Amygdala (tissue), 56 donors: Measurements from ENCODE around the gene FAAH2.
"Not testable (repeated sequence)": the region's sequence is repeated elsewhere in the genome, so short reads cannot be mapped to it uniquely, and the experiment has no call there.

Experiments used
- DNase-seq, 56 donors: peaks; one replicate each; lab custom pipeline; 2025; lab: John Stamatoyannopoulos, UW

Gene FAAH2

DNA sequence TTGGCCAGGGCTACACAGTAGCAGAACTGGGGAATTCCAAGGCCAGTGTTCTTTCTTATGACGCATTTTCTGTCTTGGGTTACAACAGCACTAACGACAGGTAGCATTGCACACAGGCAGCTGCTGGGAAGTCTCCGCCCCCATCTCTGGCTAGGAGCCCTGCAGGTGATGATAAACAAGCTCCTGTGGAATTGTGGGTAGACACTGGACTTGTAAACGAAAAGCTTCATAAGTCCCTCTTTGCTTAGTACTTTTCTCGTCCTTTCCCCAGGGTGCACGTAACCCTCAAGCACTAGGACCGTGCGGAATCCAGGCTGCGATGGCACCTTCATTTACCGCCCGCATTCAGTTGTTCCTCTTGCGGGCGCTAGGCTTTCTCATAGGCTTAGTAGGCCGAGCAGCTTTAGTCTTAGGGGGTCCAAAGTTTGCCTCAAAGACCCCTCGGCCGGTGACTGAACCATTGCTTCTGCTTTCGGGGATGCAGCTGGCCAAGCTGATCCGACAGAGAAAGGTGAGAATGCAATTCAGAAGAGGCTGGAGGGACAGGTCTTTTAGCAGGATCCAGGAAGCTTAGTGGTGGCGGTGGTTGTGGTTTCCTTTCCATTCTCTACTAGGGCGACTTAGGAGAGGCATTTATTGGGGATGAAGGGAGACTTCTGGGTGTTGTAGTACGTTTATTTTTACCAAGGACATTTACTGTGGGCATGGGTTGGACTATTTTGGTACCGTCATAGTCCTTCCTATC lies at the start of gene FAAH2:
Gene FAAH2 (plus strand): TSS at position 200 of the 745 bp plus-strand sequence. CDS start 120 bp downstream, at position 320.
- no peak for DNase-seq

- no peak for DNase-seq
Observed at GRCh38 chrX:57241967-57242366, 44.5 kb upstream of the FAAH2 start.

GRCh38 chrX:57251965-57252364 lies 34.5 kb upstream of the FAAH2 start:
- no peak for DNase-seq

- no peak for DNase-seq
Observed at GRCh38 chrX:57265126-57265525, 21.4 kb upstream of the FAAH2 start.

DNA sequence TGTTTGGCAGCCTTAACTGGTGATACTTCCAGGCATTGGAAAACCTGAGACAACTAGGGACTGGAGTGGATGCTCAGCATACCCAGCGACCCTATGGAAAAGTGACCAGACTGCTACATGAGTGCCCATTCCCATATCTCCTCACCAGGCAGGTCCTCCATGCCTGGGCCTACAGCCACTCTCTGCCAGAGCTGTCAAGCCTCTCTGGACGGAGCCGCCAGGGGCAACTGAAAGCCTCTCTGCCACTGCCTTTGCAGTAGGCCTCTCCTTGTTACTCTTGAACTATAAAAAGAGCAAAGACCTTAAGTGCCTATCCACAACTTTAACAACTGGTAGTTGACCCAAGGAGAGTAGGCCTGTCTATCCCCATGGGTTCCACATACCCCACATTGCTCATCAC lies 20.2 kb upstream of the FAAH2 start:
- no peak for DNase-seq

- DNase-seq = no peak
Observed at GRCh38 chrX:57266871-57267270, 19.6 kb upstream of the FAAH2 start.

DNA sequence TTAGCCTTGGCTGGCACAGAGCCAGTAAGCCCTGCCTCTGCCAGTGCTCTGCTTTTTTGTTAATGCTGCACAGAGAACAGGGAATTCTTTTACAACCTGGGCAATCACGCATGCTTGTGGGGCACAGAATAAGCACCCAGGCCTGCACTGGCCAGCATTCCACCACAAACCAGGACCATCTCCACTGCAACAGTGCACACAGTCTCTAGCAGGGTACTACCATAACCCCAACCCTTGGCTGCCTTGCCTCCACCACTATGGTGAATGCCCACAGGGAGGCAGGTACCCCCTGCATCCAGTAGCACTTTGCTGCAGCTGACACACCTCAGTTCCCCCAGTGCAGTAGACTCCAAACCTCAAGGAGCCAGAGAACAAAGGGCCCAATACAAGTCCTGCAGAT lies 19.2 kb upstream of the FAAH2 start:
- no peak for DNase-seq

DNA sequence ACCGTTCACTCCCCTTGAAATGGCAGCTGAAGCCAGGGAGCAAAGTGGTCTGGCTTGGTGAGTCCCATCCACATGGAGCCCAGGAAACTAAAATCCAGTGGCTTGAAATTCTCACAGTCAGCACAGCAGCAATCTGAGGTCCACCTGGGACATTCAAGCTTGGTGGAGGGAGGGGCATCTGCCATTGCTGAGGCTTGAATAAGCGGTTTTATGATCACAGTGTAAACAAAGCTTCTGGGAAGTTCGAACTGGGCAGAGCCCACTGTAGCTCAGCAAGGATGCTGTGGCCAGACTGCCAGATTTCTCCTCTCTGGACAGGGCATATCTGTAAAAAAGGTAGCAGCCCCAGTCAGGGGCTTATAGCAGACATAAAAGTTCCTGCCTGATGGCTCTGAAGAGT lies 15.5 kb upstream of the FAAH2 start:
- DNase-seq = no peak

GRCh38 chrX:57282568-57282967 lies 3.9 kb upstream of the FAAH2 start:
- DNase-seq = no peak

- no peak for DNase-seq
Observed at GRCh38 chrX:57285001-57285400, 1.5 kb upstream of the FAAH2 start.

DNA sequence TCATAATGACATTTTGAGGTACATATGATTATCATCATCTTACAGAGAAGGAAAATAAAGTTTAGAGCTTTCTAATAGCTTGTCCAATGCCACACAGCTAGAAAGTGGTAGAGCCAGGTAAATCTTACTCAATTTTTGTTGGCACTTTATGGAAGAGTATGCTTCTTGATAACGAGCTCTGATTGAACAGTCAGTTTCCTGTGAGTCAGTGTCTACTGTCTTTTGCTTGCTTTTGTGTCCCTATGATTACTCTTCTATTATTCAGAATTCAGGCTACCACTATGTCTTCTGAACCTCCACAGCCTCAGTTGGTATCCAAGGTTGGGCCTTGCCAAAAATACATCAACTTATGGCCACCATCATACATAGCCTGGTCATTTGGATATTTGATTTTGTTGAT lies 2.6 kb downstream of the FAAH2 start:
- no peak for DNase-seq

GRCh38 chrX:57294961-57295360 lies 8.5 kb downstream of the FAAH2 start:
- DNase-seq = no peak

DNA sequence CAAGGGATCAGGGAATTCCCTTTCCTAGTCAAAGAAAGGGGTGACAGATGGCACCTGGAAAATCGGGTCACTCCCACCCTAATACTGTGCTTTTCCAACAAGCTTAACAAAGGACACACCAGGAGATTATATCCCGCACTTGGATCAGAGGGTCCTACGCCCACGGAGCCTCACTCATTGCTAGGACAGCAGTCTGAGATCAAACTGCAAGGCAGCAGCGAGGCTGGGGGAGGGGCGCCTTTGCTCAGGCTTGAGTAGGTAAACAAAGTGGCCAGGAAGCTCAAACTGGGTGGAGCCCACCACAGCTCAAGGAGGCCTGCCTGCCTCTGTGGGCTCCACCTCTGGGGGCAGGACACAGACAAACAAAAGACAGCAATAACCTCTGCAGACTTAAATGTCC lies 9.2 kb downstream of the FAAH2 start:
- DNase-seq = not testable (repeated sequence)

GRCh38 chrX:57313583-57314215 lies 27.2 kb downstream of the FAAH2 start:
- DNase-seq = no peak

DNA sequence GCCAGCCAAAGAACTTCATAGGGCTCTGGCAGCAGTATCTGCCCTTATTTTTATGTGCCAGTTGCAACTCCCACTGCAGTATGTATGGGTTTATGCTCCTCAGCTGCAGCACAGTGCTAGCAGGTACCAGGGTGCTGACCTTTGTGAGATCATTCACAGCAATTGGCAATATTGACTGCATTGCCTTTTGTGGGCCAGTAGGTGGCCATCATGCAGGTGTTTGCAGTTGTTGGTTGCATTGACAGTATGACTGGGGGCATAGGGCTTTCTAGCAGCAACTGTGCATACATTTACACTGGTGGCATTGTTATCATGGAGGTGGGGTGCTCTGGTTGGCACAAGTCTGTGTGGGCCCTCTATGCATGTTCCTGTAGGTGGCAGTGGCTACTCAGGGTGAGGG lies 42.5 kb downstream of the FAAH2 start:
- no peak for DNase-seq

GRCh38 chrX:57335790-57336189 lies 49.3 kb downstream of the FAAH2 start:
- not testable (repeated sequence) for DNase-seq

DNA sequence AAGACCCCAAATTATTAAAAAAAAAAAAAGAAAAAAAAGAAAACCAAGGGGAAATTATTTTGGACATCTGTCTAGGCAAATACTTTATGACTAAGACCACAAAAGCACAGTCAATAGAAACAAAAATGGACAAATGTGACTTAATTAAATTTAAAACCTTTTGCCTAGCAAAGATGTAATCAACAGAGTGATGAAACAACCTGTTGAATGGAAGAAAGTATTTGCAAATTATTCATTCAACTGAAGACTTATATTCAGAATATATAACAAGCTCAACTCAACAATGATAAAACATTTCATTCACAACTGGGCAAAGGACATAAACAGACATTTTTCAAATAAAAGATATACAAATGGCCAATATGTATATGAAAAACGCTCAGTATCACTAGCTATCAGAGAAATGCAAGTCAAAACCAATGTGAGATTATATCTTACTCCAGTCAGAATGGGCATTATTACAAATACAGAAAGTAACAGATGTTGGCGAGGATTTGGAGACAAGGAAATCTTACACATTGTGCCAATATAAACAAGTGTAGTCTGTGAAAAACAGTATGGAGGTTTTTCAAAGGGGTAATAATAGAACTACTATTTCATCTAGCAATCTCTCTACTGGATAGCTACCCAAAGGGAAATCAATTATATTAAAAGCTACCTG lies 67.1 kb downstream of the FAAH2 start:
- no peak for DNase-seq

- no peak for DNase-seq
Observed at GRCh38 chrX:57364145-57364544, 77.6 kb downstream of the FAAH2 start.

DNA sequence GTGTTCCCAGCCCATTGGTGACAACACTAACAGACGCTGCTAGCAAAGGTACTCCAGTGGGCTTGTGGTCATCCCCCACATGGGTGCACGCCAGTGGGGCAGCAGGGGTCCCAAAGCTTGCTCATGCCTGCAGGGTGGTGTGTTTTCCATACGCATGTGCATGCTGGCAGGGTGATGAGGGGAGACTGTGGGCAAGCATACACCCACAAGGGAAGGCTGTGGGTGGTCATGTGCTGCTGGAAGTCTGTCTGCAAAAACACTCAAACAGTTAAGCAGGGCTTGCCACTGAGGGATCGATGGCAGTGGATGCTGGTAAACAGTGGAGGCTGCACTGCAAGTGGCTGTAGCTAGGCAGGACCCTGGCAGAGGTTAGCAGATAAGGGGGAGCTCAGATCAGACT lies 79.9 kb downstream of the FAAH2 start:
- no peak for DNase-seq

GRCh38 chrX:57367649-57368048 lies 81.1 kb downstream of the FAAH2 start:
- DNase-seq = peak in 31 of 56 donors; percentile 0 to 54 (median 4)

- peak in 1 of 56 donors; percentile 0 for DNase-seq
Observed at GRCh38 chrX:57368158-57368557, 81.7 kb downstream of the FAAH2 start.

- no peak for DNase-seq
Observed at GRCh38 chrX:57379296-57379695, 92.8 kb downstream of the FAAH2 start.
